Suprapubic skin (tissue), 4 donors: Measurements from ENCODE around the gene AAR2.

Experiments used
- CTCF ChIP-seq, 2 donors: fragments of 200-600 bp in 1 of 2; fragments of 450-650 bp in 1 of 2; sonication (generic) in 1 of 2; IDR thresholded peaks; one replicate each; pipeline ENCODE4 v1.5.1; 2016 to 2019; ENCODE audit warnings: antibody characterized with exemption in 2 of 2, mild to moderate bottlenecking in 1 of 2, moderate library complexity in 1 of 2
- EP300 ChIP-seq: sonication (generic); formaldehyde crosslinking; IDR thresholded peaks from one replicate; pipeline ENCODE4 v1.6.1; 2017; ENCODE audit warnings: antibody characterized with exemption
- POLR2A ChIP-seq, 2 donors: fragments of 450-650 bp; IDR thresholded peaks; one replicate each; pipeline ENCODE4 v1.6.1; 2017; ENCODE audit warnings: antibody characterized with exemption in 2 of 2, mild to moderate bottlenecking in 2 of 2, moderate library complexity in 2 of 2
- POLR2AphosphoS5 ChIP-seq, 3 donors: sonication (generic); formaldehyde crosslinking; IDR thresholded peaks; one replicate each; pipeline ENCODE4 v1.6.1; 2017; ENCODE audit warnings: antibody characterized with exemption in 3 of 3

GRCh38 chr20:36205026-36205425 is 31.3 kb upstream of the AAR2 start:
- no peak for TF ChIP-seq CTCF (IDR thresholded peaks at IDR 0.05)
- no peak for TF ChIP-seq POLR2A (IDR thresholded peaks at IDR 0.05)
- no peak for TF ChIP-seq EP300
- no peak for TF ChIP-seq POLR2AphosphoS5 (IDR thresholded peaks at IDR 0.05)
